PC-9 (cell line): Measurements from ENCODE around the gene GALNT14. TPM values are rescaled to one million over a fixed set of nuclear protein-coding genes. Genes with fewer than 3 reads are reported as not detected.

Experiments
- BruUV-seq: library from RNA; stranded (reverse); fragments of 400-500 nt; replicated peaks from 2 replicates; lab custom pipeline; 2021; lab: Mats Ljungman, UMichigan
- CTCF ChIA-PET: fragments of 300-600 bp; sonication (Branson Sonifier 250); formaldehyde crosslinking; loops from one replicate; lab custom pipeline; 2022; ENCODE audit warnings: antibody characterized with exemption; lab: Charles Lee
- POLR2A ChIA-PET: fragments of 300-600 bp; sonication (Branson Sonifier 250); formaldehyde crosslinking; loops from one replicate; lab custom pipeline; 2022; ENCODE audit warnings: antibody characterized with exemption; ENCODE audit not compliant: unreplicated experiment; lab: Charles Lee
- DNase-seq, 2 experiments: peaks; one replicate each; pipeline versions ENCODE4 v3.0.0 to v3.0.0-alpha.2; 2015 to 2022; ENCODE audit warnings: mixed read lengths in 1 of 2
- H2AFZ ChIP-seq: fragments of 200-600 bp; sonication (generic); 2 replicates; pipeline ENCODE4 v1.8.1; 2017; ENCODE audit warnings: antibody characterized with exemption
- H3F3A ChIP-seq: fragments of 200-600 bp; sonication (generic); 2 replicates; pipeline ENCODE4 v1.8.1; 2017; ENCODE audit warnings: antibody characterized with exemption, mild to moderate bottlenecking, low read depth; ENCODE audit not compliant: insufficient read depth
- H3K27ac ChIP-seq: fragments of 200-600 bp; sonication (generic); 2 replicates; pipeline ENCODE4 v1.6.1; 2016; ENCODE audit warnings: mixed run types
- H3K27me3 ChIP-seq: fragments of 200-600 bp; sonication (generic); 2 replicates; pipeline ENCODE4 v1.6.1; 2016; ENCODE audit warnings: low read depth, mixed run types; ENCODE audit not compliant: insufficient read depth
- H3K36me3 ChIP-seq: fragments of 200-600 bp; sonication (generic); 2 replicates; pipeline ENCODE4 v1.6.1; 2016; ENCODE audit warnings: low read depth, mixed run types
- H3K4me1 ChIP-seq: fragments of 200-600 bp; sonication (generic); replicated peaks from 2 replicates; pipeline ENCODE4 v1.6.1; 2016; ENCODE audit warnings: mixed run types; ENCODE audit not compliant: insufficient read depth
- H3K4me2 ChIP-seq: fragments of 200-600 bp; sonication (generic); 2 replicates; pipeline ENCODE4 v1.6.1; 2017; ENCODE audit warnings: mixed run types
- H3K4me3 ChIP-seq: fragments of 200-600 bp; sonication (generic); 2 replicates; pipeline ENCODE4 v1.6.1; 2016; ENCODE audit warnings: mixed run types
- H3K79me2 ChIP-seq: fragments of 200-600 bp; sonication (generic); 2 replicates; pipeline ENCODE4 v1.6.1; 2017; ENCODE audit warnings: low read depth, mixed run types
- H3K9me2 ChIP-seq: fragments of 200-600 bp; sonication (generic); 2 replicates; pipeline ENCODE4 v1.8.1; 2017; ENCODE audit warnings: mild to moderate bottlenecking; ENCODE audit not compliant: insufficient read depth
- H3K9me3 ChIP-seq: fragments of 200-600 bp; sonication (generic); 2 replicates; pipeline ENCODE4 v1.8.1; 2016; ENCODE audit warnings: low read depth; ENCODE audit not compliant: insufficient read depth
- H4K20me1 ChIP-seq: fragments of 200-600 bp; sonication (generic); 2 replicates; pipeline ENCODE4 v1.8.1; 2017; ENCODE audit not compliant: insufficient read depth
- EZH2 ChIP-seq: fragments of 200-600 bp; sonication (generic); IDR thresholded peaks from 2 replicates; pipeline ENCODE4 v1.8.0; 2017; ENCODE audit warnings: antibody characterized with exemption, low read depth
- intact Hi-C: fragments of 100-400 bp; cut with micrococcal nuclease; formaldehyde crosslinking; loops from one replicate; pipeline ENCODE4 v1.10.0; 2022; ENCODE audit not compliant: unreplicated experiment
- total RNA-seq: library from RNA; stranded (reverse); gene quantifications from 2 replicates; pipeline ENCODE4 v1.2.3, GENCODE V29; 2021
- TF ChIP-seq, protein P1 (sequence below): fragments of 200-600 bp; sonication (generic); conservative IDR thresholded peaks from 2 replicates; pipeline ENCODE4 v1.6.1; 2017; ENCODE audit warnings: mixed run types, antibody characterized with exemption, mild to moderate bottlenecking, moderate library complexity

Gene GALNT14
- total RNA-seq, 1 experiment from 2014 or later: 3.1 TPM

- Histone ChIP-seq H3K27ac (no peak overlapping the region), H3K9me2 (no peaks in the 10 kb centered on the region), H3K4me3 (no peak overlapping the region), H3F3A (no peaks in the 10 kb centered on the region), H3K9me3 (no peaks in the 10 kb centered on the region), H4K20me1 (no peaks in the 10 kb centered on the region), H3K79me2 (no peaks in the 10 kb centered on the region), H3K4me1 (no peaks in the 10 kb centered on the region), H3K27me3 (no peaks in the 10 kb centered on the region), H3K36me3 (0 out of 2 replicates have a peak, but pooled peaks cover 3% of the 10 kb centered on the region), H3K4me2 (no peak overlapping the region), H2AFZ (no peak overlapping the region)
- no TSS peak for BruUV-seq
- POLR2A ChIA-PET: no interaction called here
- CTCF ChIA-PET: no interaction called here
- DNase-seq: no peak
- intact Hi-C loops: no loop called here
- no peak for TF ChIP-seq EZH2
- TF ChIP-seq, protein P1, sequence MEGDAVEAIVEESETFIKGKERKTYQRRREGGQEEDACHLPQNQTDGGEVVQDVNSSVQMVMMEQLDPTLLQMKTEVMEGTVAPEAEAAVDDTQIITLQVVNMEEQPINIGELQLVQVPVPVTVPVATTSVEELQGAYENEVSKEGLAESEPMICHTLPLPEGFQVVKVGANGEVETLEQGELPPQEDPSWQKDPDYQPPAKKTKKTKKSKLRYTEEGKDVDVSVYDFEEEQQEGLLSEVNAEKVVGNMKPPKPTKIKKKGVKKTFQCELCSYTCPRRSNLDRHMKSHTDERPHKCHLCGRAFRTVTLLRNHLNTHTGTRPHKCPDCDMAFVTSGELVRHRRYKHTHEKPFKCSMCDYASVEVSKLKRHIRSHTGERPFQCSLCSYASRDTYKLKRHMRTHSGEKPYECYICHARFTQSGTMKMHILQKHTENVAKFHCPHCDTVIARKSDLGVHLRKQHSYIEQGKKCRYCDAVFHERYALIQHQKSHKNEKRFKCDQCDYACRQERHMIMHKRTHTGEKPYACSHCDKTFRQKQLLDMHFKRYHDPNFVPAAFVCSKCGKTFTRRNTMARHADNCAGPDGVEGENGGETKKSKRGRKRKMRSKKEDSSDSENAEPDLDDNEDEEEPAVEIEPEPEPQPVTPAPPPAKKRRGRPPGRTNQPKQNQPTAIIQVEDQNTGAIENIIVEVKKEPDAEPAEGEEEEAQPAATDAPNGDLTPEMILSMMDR: no peak
These were observed 204.2 kb downstream of the GALNT14 start for GRCh38 chr2:30934066-30934465.

DNA sequence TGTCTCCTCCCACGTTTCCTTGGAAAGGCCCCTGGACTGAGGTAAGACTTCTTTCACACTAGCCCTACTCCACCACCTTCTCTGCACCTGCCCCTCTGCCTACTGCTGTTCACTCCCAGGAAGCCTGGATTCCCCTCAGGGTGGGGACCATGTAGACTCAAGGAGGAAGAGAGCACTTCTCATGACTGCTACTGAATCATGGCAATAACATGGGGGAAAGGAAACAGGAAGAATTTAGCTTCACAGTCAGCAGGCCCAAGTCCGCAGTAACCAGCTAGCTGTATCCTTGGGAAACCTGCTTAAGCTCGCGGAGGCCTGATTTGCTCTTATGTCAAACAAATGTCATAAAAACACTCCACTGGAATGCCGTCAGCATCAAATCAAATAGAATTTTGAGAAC lies 204.7 kb downstream of the GALNT14 start:
- Histone ChIP-seq H3K79me2 (no peaks in the 10 kb centered on the region), H3K9me2 (no peaks in the 10 kb centered on the region), H4K20me1 (no peaks in the 10 kb centered on the region), H3K4me1 (no peaks in the 10 kb centered on the region), H3K36me3 (0 out of 2 replicates have a peak, but pooled peaks cover 7% of the 10 kb centered on the region), H3K4me3 (no peak overlapping the region), H3K27ac (no peak overlapping the region), H3K27me3 (no peaks in the 10 kb centered on the region), H3F3A (no peaks in the 10 kb centered on the region), H3K9me3 (no peaks in the 10 kb centered on the region), H2AFZ (no peak overlapping the region), H3K4me2 (no peak overlapping the region)
- ChIA-PET CTCF (no interaction called here), POLR2A (no interaction called here)
- TF ChIP-seq, protein P1: no peak
- no peak for TF ChIP-seq EZH2
- no TSS peak for BruUV-seq
- no peak for DNase-seq
- intact Hi-C loops: no loop called here

GRCh38 chr2:30932870-30933269 lies 205.4 kb downstream of the GALNT14 start:
- no peaks in the 10 kb centered on the region for H3K9me3 ChIP-seq
- intact Hi-C loops: no loop called here
- H3K4me1 ChIP-seq: no peaks in the 10 kb centered on the region
- no peaks in the 10 kb centered on the region for H3K79me2 ChIP-seq
- no peaks in the 10 kb centered on the region for H4K20me1 ChIP-seq
- H3K4me2 ChIP-seq: no peak overlapping the region
- no TSS peak for BruUV-seq
- CTCF ChIA-PET: no interaction called here
- H2AFZ ChIP-seq: no peak overlapping the region
- no peaks in the 10 kb centered on the region for H3K9me2 ChIP-seq
- no peak for DNase-seq
- H3K27me3 ChIP-seq: no peaks in the 10 kb centered on the region
- H3K4me3 ChIP-seq: no peak overlapping the region
- no peak for TF ChIP-seq EZH2
- TF ChIP-seq, protein P1: no peak
- no peaks in the 10 kb centered on the region for H3F3A ChIP-seq
- H3K27ac ChIP-seq: no peak overlapping the region
- POLR2A ChIA-PET: no interaction called here
- 0 out of 2 replicates have a peak, but pooled peaks cover 7% of the 10 kb centered on the region for H3K36me3 ChIP-seq
